H4 (cell line): ENCODE data around the gene CKS2. TPM values are rescaled to one million over a fixed set of nuclear protein-coding genes. Genes with fewer than 3 reads are reported as not detected.
A peak's percentile ranks its signal among the peaks of the same experiment; 100 is the strongest.
"Not testable (repeated sequence)": the region's sequence is repeated elsewhere in the genome, so short reads cannot be mapped to it uniquely, and the experiment has no call there.

Source experiments
- DNase-seq: peaks from one replicate; pipeline ENCODE4 v3.0.0-alpha.2; 2015; ENCODE audit warnings: low spot score
- total RNA-seq: library from RNA; depleted of rRNA; stranded (reverse); fragments of >200 nt; shearing (Covaris generic); gene quantifications from 2 replicates; pipeline ENCODE4 v1.2.3, GENCODE V29; 2014; rRNA removed

CKS2 gene
- 581 and 614 TPM in 2 replicates for total RNA-seq

GRCh38 chr9:89310475-89311345 is at the start of gene CKS2:
Gene CKS2 (plus strand): TSS chr9:89311195. CDS start chr9:89311293, 98 bp downstream.
- peak; percentile 100 for DNase-seq

GRCh38 chr9:89273528-89274279 is 37.3 kb upstream of the CKS2 start:
- no peak for DNase-seq

GRCh38 chr9:89274838-89275237 is 36.2 kb upstream of the CKS2 start:
- DNase-seq, result no peak

GRCh38 chr9:89276040-89276439 is 35.0 kb upstream of the CKS2 start:
- not testable (repeated sequence) for DNase-seq

- no peak for DNase-seq
These were observed 34.0 kb upstream of the CKS2 start for GRCh38 chr9:89277043-89277442.

- DNase-seq, result peak; percentile 48
These were observed 33.5 kb upstream of the CKS2 start for GRCh38 chr9:89277454-89277853.

GRCh38 chr9:89278551-89278950 is 32.4 kb upstream of the CKS2 start:
- no peak for DNase-seq

GRCh38 chr9:89278997-89279739 is 31.8 kb upstream of the CKS2 start:
- DNase-seq, result peak; percentile 44

- no peak for DNase-seq
These were observed 29.9 kb upstream of the CKS2 start for GRCh38 chr9:89281106-89281505.

- DNase-seq, result not testable (repeated sequence)
These were observed 28.6 kb upstream of the CKS2 start for GRCh38 chr9:89282248-89282968.

- no peak for DNase-seq
These were observed 26.9 kb upstream of the CKS2 start for GRCh38 chr9:89284076-89284475.

GRCh38 chr9:89291741-89292140 is 19.3 kb upstream of the CKS2 start:
- no peak for DNase-seq

GRCh38 chr9:89293014-89293413 is 18.0 kb upstream of the CKS2 start:
- no peak for DNase-seq

GRCh38 chr9:89295400-89295799 is 15.6 kb upstream of the CKS2 start:
- no peak for DNase-seq

GRCh38 chr9:89301996-89302395 is 9.0 kb upstream of the CKS2 start:
- peak; percentile 27 for DNase-seq

GRCh38 chr9:89304020-89304833 is 6.8 kb upstream of the CKS2 start:
- no peak for DNase-seq

- DNase-seq, result no peak
These were observed 6.2 kb upstream of the CKS2 start for GRCh38 chr9:89304834-89305188.

- DNase-seq, result no peak
These were observed 5.1 kb upstream of the CKS2 start for GRCh38 chr9:89305868-89306267.

- no peak for DNase-seq
These were observed 1.8 kb upstream of the CKS2 start for GRCh38 chr9:89309166-89309565.

GRCh38 chr9:89309608-89310474 is 1.2 kb upstream of the CKS2 start:
- DNase-seq, result no peak
